ENCODE results near the gene KREMEN2. TPM values are rescaled to one million over a fixed set of nuclear protein-coding genes. Genes with fewer than 3 reads are reported as not detected.

The KREMEN2 gene
- polyA plus RNA-seq, 2 of the 4 experiments (the other 2 are of a cell fraction), result 0.35 to 1.5 TPM

DNA sequence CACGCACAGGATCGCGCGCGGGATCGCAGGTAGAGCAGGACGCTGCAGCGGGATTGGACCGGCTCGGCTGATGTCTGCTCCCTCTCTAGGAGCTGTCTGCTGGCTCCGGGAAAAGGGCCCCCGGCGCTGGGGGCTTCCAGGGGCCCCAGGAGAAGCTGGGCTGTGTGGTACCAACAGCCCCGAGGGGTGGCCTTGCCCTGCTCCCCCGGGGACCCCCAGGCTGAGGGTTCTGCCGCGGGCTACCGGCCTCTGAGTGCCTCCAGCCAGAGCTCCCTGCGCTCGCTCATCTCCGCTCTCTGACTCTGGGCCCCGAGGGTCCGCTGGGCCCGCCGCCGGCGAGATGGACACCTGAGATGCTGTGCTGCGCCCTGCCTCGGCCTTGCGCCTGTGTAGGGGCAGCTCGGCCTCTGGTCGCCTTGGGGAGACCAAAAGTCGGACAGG, 3.7 kb downstream of the KREMEN2 start:
- Histone ChIP-seq H3K4me3 (no peak overlapping the region), H3K4me1 (peaks cover 25% of the 10 kb centered on the region), H3K4me2 (no peak overlapping the region), H3K27ac (no peak overlapping the region), H3K9me3 (no peaks in the 10 kb centered on the region)
- ChIA-PET POLR2A (no interaction called here), CTCF (interaction anchor here (0.5 to 2.6 kb wide), 4 partner anchors 10 to 416 kb away, joined by 3 to 7 read pairs (median 5); no protein-coding TSS in a partner anchor)
- ATAC-seq (no peak), DNase-seq (ENCODE audit: low read depth in 1 of 2, low spot score in 1 of 2) (no peak), FAIRE-seq (no peak)
- WGBS (ENCODE audit: missing lambda C conversion rate), result 93% methylated on average over 30 of the region's 33 CpGs
- TF ChIP-seq HDAC2 (IDR thresholded peaks at IDR 0.05), result no peak
- TF ChIP-seq FOXS1 (CRISPR knock-in tag; IDR thresholded peaks at IDR 0.05), result no peak
- no peak for TF ChIP-seq EHMT2 (IDR thresholded peaks at IDR 0.05; ENCODE audit: low read depth)
- TF ChIP-seq POLR2AphosphoS2 (conservative IDR thresholded peaks at IDR 0.05; ENCODE audit: low read length), result no peak
- TF ChIP-seq HEYL (CRISPR knock-in tag; IDR thresholded peaks at IDR 0.05), result no peak
- no peak for TF ChIP-seq RFX5 (IDR thresholded peaks at IDR 0.05)
- TF ChIP-seq RCOR1 (IDR thresholded peaks at IDR 0.05; ENCODE audit: low read depth, low read length), result no peak
- TF ChIP-seq BCL3 (IDR thresholded peaks at IDR 0.05), result no peak
- no peak for TF ChIP-seq EP300 (IDR thresholded peaks at IDR 0.05)
- TF ChIP-seq, protein P1, sequence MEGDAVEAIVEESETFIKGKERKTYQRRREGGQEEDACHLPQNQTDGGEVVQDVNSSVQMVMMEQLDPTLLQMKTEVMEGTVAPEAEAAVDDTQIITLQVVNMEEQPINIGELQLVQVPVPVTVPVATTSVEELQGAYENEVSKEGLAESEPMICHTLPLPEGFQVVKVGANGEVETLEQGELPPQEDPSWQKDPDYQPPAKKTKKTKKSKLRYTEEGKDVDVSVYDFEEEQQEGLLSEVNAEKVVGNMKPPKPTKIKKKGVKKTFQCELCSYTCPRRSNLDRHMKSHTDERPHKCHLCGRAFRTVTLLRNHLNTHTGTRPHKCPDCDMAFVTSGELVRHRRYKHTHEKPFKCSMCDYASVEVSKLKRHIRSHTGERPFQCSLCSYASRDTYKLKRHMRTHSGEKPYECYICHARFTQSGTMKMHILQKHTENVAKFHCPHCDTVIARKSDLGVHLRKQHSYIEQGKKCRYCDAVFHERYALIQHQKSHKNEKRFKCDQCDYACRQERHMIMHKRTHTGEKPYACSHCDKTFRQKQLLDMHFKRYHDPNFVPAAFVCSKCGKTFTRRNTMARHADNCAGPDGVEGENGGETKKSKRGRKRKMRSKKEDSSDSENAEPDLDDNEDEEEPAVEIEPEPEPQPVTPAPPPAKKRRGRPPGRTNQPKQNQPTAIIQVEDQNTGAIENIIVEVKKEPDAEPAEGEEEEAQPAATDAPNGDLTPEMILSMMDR (IDR thresholded peaks at IDR 0.05), result no peak
- no peak for TF ChIP-seq MAX (IDR thresholded peaks at IDR 0.05)
- no peak for TF ChIP-seq HOXB13 (CRISPR knock-in tag; IDR thresholded peaks at IDR 0.05; ENCODE audit: low read depth)
- TF ChIP-seq JUNB (IDR thresholded peaks at IDR 0.05), result no peak
- TF ChIP-seq, protein P2, sequence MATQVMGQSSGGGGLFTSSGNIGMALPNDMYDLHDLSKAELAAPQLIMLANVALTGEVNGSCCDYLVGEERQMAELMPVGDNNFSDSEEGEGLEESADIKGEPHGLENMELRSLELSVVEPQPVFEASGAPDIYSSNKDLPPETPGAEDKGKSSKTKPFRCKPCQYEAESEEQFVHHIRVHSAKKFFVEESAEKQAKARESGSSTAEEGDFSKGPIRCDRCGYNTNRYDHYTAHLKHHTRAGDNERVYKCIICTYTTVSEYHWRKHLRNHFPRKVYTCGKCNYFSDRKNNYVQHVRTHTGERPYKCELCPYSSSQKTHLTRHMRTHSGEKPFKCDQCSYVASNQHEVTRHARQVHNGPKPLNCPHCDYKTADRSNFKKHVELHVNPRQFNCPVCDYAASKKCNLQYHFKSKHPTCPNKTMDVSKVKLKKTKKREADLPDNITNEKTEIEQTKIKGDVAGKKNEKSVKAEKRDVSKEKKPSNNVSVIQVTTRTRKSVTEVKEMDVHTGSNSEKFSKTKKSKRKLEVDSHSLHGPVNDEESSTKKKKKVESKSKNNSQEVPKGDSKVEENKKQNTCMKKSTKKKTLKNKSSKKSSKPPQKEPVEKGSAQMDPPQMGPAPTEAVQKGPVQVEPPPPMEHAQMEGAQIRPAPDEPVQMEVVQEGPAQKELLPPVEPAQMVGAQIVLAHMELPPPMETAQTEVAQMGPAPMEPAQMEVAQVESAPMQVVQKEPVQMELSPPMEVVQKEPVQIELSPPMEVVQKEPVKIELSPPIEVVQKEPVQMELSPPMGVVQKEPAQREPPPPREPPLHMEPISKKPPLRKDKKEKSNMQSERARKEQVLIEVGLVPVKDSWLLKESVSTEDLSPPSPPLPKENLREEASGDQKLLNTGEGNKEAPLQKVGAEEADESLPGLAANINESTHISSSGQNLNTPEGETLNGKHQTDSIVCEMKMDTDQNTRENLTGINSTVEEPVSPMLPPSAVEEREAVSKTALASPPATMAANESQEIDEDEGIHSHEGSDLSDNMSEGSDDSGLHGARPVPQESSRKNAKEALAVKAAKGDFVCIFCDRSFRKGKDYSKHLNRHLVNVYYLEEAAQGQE (IDR thresholded peaks at IDR 0.05), result no peak

- ChIA-PET CTCF (interaction anchor here (0.5 to 2.3 kb wide), 2 partner anchors 9 to 417 kb away, joined by 4 to 7 read pairs; no protein-coding TSS in a partner anchor), POLR2A (no interaction called here)
- 61% methylated on average over 16 of the region's 18 CpGs for WGBS (ENCODE audit: missing lambda C conversion rate)
- Histone ChIP-seq H3K4me1 (peaks cover 19% of the 10 kb centered on the region), H3K4me2 (peak overlapping the region; percentile 100), H3K4me3 (peak overlapping the region; percentile 97; the same call in 2 of the 3 replicates), H3K9me3 (no peaks in the 10 kb centered on the region), H3K27ac (peak overlapping the region in 1 of 2 experiments; percentile 91; a peak in 2 of 6 replicates)
- FAIRE-seq (no peak), DNase-seq (ENCODE audit: low read depth in 1 of 2, low spot score in 1 of 2) (no peak), ATAC-seq (no peak)
- no peak for TF ChIP-seq HOXB13 (CRISPR knock-in tag; IDR thresholded peaks at IDR 0.05; ENCODE audit: low read depth)
- no peak for TF ChIP-seq MAZ (IDR thresholded peaks at IDR 0.05; ENCODE audit: borderline replicate concordance, low read depth, low read length)
- no peak for TF ChIP-seq HES2 (IDR thresholded peaks at IDR 0.05)
- no peak for TF ChIP-seq EHMT2 (IDR thresholded peaks at IDR 0.05; ENCODE audit: low read depth)
- no peak for TF ChIP-seq CEBPB (IDR thresholded peaks at IDR 0.05)
- TF ChIP-seq PBX3 (IDR thresholded peaks at IDR 0.05), result no peak
- no peak for TF ChIP-seq FOXS1 (CRISPR knock-in tag; IDR thresholded peaks at IDR 0.05)
These were observed 4.3 kb downstream of the KREMEN2 start for GRCh38 chr16:2968368-2968737.
